Type B pancreatic cell (in vitro differentiated cells): ENCODE measurements around the gene STAG3. TPM values are rescaled to one million over a fixed set of nuclear protein-coding genes. Genes with fewer than 3 reads are reported as not detected.

ENCODE experiments used
- DNase-seq: peaks from one replicate; pipeline ENCODE4 v3.0.0; 2021; ENCODE audit warnings: mixed read lengths; ENCODE audit not compliant: unreplicated experiment; ENCODE audit errors: extremely low spot score
- H3K27ac Mint-ChIP-seq: 2 replicates; pipeline ENCODE4 v1.8.0; 2021; ENCODE audit warnings: mild to moderate bottlenecking, mixed read lengths
- H3K27me3 Mint-ChIP-seq: 2 replicates; pipeline ENCODE4 v1.8.0; 2021; ENCODE audit warnings: mixed read lengths
- H3K36me3 Mint-ChIP-seq: 2 replicates; pipeline ENCODE4 v1.8.0; 2021; ENCODE audit warnings: mixed read lengths
- H3K4me1 Mint-ChIP-seq: one replicate; pipeline ENCODE4 v1.8.0; 2021; ENCODE audit warnings: mixed read lengths; ENCODE audit not compliant: unreplicated experiment
- H3K4me3 Mint-ChIP-seq: 2 replicates; pipeline ENCODE4 v1.8.0; 2021; ENCODE audit warnings: mild to moderate bottlenecking, mixed read lengths
- H3K9me3 Mint-ChIP-seq: 2 replicates; pipeline ENCODE4 v1.8.0; 2021; ENCODE audit warnings: mixed read lengths
- CTCF ChIP-seq: fragments of 200-600 bp; sonication (generic); conservative IDR thresholded peaks from 2 replicates; pipeline ENCODE4 v1.5.0; 2021; ENCODE audit warnings: antibody characterized with exemption, mild to moderate bottlenecking
- total RNA-seq: library from RNA; stranded (reverse); gene quantifications from 2 replicates; pipeline ENCODE4 v1.2.1, GENCODE V29; 2021; ENCODE audit warnings: low replicate concordance

The STAG3 gene
- total RNA-seq, 1 donor from 2014 or later, result 1.7 TPM

- Mint-ChIP-seq H3K4me1 (peaks cover 41% of the 10 kb centered on the region), H3K27ac (peak overlapping the region; percentile 40), H3K27me3 (peaks cover 28% of the 10 kb centered on the region), H3K4me3 (peak overlapping the region; percentile 76), H3K9me3 (no peaks in the 10 kb centered on the region), H3K36me3 (peaks cover 13% of the 10 kb centered on the region)
- no peak for DNase-seq
- TF ChIP-seq CTCF, result no peak
Observed at GRCh38 chr7:100171087-100171681, 6.5 kb upstream of the STAG3 start.

- Mint-ChIP-seq H3K27me3 (peaks cover 23% of the 10 kb centered on the region), H3K4me3 (peak overlapping the region; percentile 83), H3K9me3 (no peaks in the 10 kb centered on the region), H3K36me3 (peaks cover 13% of the 10 kb centered on the region), H3K4me1 (peaks cover 43% of the 10 kb centered on the region), H3K27ac (no peak overlapping the region)
- TF ChIP-seq CTCF, result no peak
- no peak for DNase-seq
Observed at GRCh38 chr7:100171840-100172239, 5.9 kb upstream of the STAG3 start.

GRCh38 chr7:100173806-100174495 lies 3.8 kb upstream of the STAG3 start:
- no peak for TF ChIP-seq CTCF
- DNase-seq, result no peak
- Mint-ChIP-seq H3K36me3 (peaks cover 13% of the 10 kb centered on the region), H3K27me3 (peaks cover 9% of the 10 kb centered on the region), H3K27ac (no peak overlapping the region), H3K4me3 (peak overlapping the region; percentile 25), H3K4me1 (peaks cover 22% of the 10 kb centered on the region), H3K9me3 (no peaks in the 10 kb centered on the region)

- Mint-ChIP-seq H3K27ac (no peak overlapping the region), H3K36me3 (peaks cover 13% of the 10 kb centered on the region), H3K27me3 (peaks cover 9% of the 10 kb centered on the region), H3K4me3 (peak overlapping the region; percentile 93), H3K4me1 (peaks cover 22% of the 10 kb centered on the region), H3K9me3 (no peaks in the 10 kb centered on the region)
- TF ChIP-seq CTCF, result no peak
- DNase-seq, result no peak
Observed at GRCh38 chr7:100174582-100174981, 3.1 kb upstream of the STAG3 start.

- Mint-ChIP-seq H3K27ac (peak overlapping the region; percentile 50), H3K27me3 (peaks cover 11% of the 10 kb centered on the region), H3K36me3 (peaks cover 13% of the 10 kb centered on the region), H3K4me3 (peak overlapping the region; percentile 93), H3K9me3 (no peaks in the 10 kb centered on the region), H3K4me1 (peaks cover 21% of the 10 kb centered on the region)
- DNase-seq, result no peak
- no peak for TF ChIP-seq CTCF
Observed at GRCh38 chr7:100175296-100175935, 2.3 kb upstream of the STAG3 start.
